ENCODE data around the gene EFNA4. TPM values are rescaled to one million over a fixed set of nuclear protein-coding genes. Genes with fewer than 3 reads are reported as not detected.

Gene EFNA4
- total RNA-seq, 2 donors from 2014 or later, result 15.9 to 17.9 TPM

- H3K9me3 Mint-ChIP-seq, result no peaks in the 10 kb centered on the region
- H3K27me3 Mint-ChIP-seq (ENCODE audit: insufficient read depth), result peaks cover 61% of the 10 kb centered on the region
- H3K4me3 ChIP-seq (ENCODE audit: low read length), result no peak overlapping the region
- H3K27ac ChIP-seq (ENCODE audit: low read depth, low read length), result no peak overlapping the region
- DNase-seq, result no peak
- H3K36me3 ChIP-seq (ENCODE audit: control insufficient read depth, insufficient read depth, low read length), result peaks cover 4% of the 10 kb centered on the region
- no peak for TF ChIP-seq CTCF (conservative IDR thresholded peaks at IDR 0.05)
- H3K9ac ChIP-seq (ENCODE audit: extremely low read depth, low read length, poor library complexity, severe bottlenecking), result no peak overlapping the region
- H3K27me3 ChIP-seq (ENCODE audit: control insufficient read depth, insufficient read depth, low read length, poor library complexity, severe bottlenecking), result peaks cover 29% of the 10 kb centered on the region
- 81% methylated on average over 3 of the region's 3 CpGs; no CpG with 5 or more reads in 1 of the 2 experiments for WGBS, 2 experiments (ENCODE audit: insufficient coverage in 1 of 2, insufficient read length in 1 of 2)
- no peak overlapping the region for H3K4me3 Mint-ChIP-seq
- peaks cover 3% of the 10 kb centered on the region for H3K36me3 Mint-ChIP-seq (ENCODE audit: low read depth)
- peaks cover 35% of the 10 kb centered on the region for H3K4me1 Mint-ChIP-seq
- no peak overlapping the region for H3K27ac Mint-ChIP-seq
- no peaks in the 10 kb centered on the region for H3K9me3 ChIP-seq (ENCODE audit: control insufficient read depth, low read length)
- H3K4me1 ChIP-seq (ENCODE audit: control insufficient read depth, insufficient read depth, low read length), result peaks cover 11% of the 10 kb centered on the region
These were observed 10.1 kb downstream of the EFNA4 start for GRCh38 chr1:155073377-155074242.

- WGBS, 2 experiments (ENCODE audit: insufficient coverage in 1 of 2, insufficient read length in 1 of 2), result 68 to 100% methylated on average over 1 to 5 of the region's 5 CpGs
- Histone ChIP-seq H3K4me3 (ENCODE audit: low read length) (no peak overlapping the region), H3K27ac (ENCODE audit: low read depth, low read length) (no peak overlapping the region), H3K9ac (ENCODE audit: extremely low read depth, low read length, poor library complexity, severe bottlenecking) (no peak overlapping the region), H3K27me3 (ENCODE audit: control insufficient read depth, insufficient read depth, low read length, poor library complexity, severe bottlenecking) (peaks cover 47% of the 10 kb centered on the region), H3K36me3 (ENCODE audit: control insufficient read depth, insufficient read depth, low read length) (no peaks in the 10 kb centered on the region), H3K4me1 (ENCODE audit: control insufficient read depth, insufficient read depth, low read length) (peaks cover 8% of the 10 kb centered on the region), H3K9me3 (ENCODE audit: control insufficient read depth, low read length) (no peaks in the 10 kb centered on the region)
- Mint-ChIP-seq H3K4me1 (peaks cover 37% of the 10 kb centered on the region), H3K27ac (no peak overlapping the region), H3K36me3 (ENCODE audit: low read depth) (no peaks in the 10 kb centered on the region), H3K4me3 (no peak overlapping the region), H3K9me3 (no peaks in the 10 kb centered on the region), H3K27me3 (ENCODE audit: insufficient read depth) (peaks cover 78% of the 10 kb centered on the region)
- DNase-seq, result no peak
- TF ChIP-seq CTCF (conservative IDR thresholded peaks at IDR 0.05), result no peak
These were observed 12.0 kb downstream of the EFNA4 start for GRCh38 chr1:155075535-155075934.

- Mint-ChIP-seq H3K27me3 (ENCODE audit: insufficient read depth) (peaks cover 83% of the 10 kb centered on the region), H3K4me1 (peaks cover 36% of the 10 kb centered on the region)
- WGBS, 2 experiments (ENCODE audit: insufficient coverage in 1 of 2, insufficient read length in 1 of 2), result 76 to 100% methylated on average over 1 of the region's 1 CpG
These were observed 12.8 kb downstream of the EFNA4 start for GRCh38 chr1:155076371-155076770.

More at GRCh38 chr1:155076371-155076770, 12.8 kb downstream of the EFNA4 start:
- Mint-ChIP-seq H3K36me3 (ENCODE audit: low read depth) (no peaks in the 10 kb centered on the region), H3K27ac (no peak overlapping the region), H3K9me3 (no peaks in the 10 kb centered on the region), H3K4me3 (no peak overlapping the region)
- no peak overlapping the region for H3K27ac ChIP-seq (ENCODE audit: low read depth, low read length)
- H3K4me1 ChIP-seq (ENCODE audit: control insufficient read depth, insufficient read depth, low read length), result peaks cover under 1% of the 10 kb centered on the region
- no peak for TF ChIP-seq CTCF (conservative IDR thresholded peaks at IDR 0.05)
- no peak overlapping the region for H3K4me3 ChIP-seq (ENCODE audit: low read length)
- no peaks in the 10 kb centered on the region for H3K9me3 ChIP-seq (ENCODE audit: control insufficient read depth, low read length)
- H3K9ac ChIP-seq (ENCODE audit: extremely low read depth, low read length, poor library complexity, severe bottlenecking), result no peak overlapping the region
- DNase-seq, result no peak
- no peaks in the 10 kb centered on the region for H3K36me3 ChIP-seq (ENCODE audit: control insufficient read depth, insufficient read depth, low read length)
- H3K27me3 ChIP-seq (ENCODE audit: control insufficient read depth, insufficient read depth, low read length, poor library complexity, severe bottlenecking), result peaks cover 52% of the 10 kb centered on the region
